ENCODE measurements around the gene SYK. TPM values are rescaled to one million over a fixed set of nuclear protein-coding genes. Genes with fewer than 3 reads are reported as not detected.
"Not testable (repeated sequence)": the region's sequence is repeated elsewhere in the genome, so short reads cannot be mapped to it uniquely, and the experiment has no call there.

SYK gene
- total RNA-seq, 2 donors from 2014 or later: 25.8 to 53.0 TPM

GRCh38 chr9:90818279-90818678, 16.7 kb downstream of the SYK start:
- no peak overlapping the region for H3K4me3 Mint-ChIP-seq
- H3K36me3 Mint-ChIP-seq: peaks cover 19% of the 10 kb centered on the region
- H3K27ac Mint-ChIP-seq: no peak overlapping the region
- ATAC-seq (no peak), DNase-seq (ENCODE audit: low spot score) (no peak)
- H3K4me1 Mint-ChIP-seq (ENCODE audit: low read depth in 2 of 2): peaks cover 28 to 50% of the 10 kb centered on the region in 2 donors
- H3K27me3 Mint-ChIP-seq: no peaks in the 10 kb centered on the region
- peaks cover 6% of the 10 kb centered on the region for H3K9me3 Mint-ChIP-seq

DNA sequence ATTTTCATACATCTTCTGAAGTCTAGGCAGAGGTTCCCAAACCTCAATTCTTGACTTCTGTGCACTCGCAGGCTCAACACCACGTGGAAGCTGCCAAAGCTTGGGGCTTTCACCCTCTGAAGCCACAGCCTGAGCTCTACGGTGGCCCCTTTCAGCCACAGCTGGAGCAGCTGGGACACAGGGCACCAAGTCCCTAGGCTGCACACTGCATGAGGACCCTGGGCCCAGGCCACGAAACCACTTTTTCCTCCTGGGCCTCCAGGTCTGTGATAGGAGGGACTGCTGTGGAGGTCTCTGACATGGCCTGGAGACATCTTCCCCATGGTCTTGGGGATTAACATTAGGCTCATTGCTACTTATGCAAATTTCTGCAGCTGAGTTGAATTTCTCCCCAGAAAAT, 18.8 kb downstream of the SYK start:
- H3K9me3 Mint-ChIP-seq; H3K27me3 Mint-ChIP-seq; ATAC-seq; H3K4me3 Mint-ChIP-seq; H3K27ac Mint-ChIP-seq; DNase-seq (ENCODE audit: low spot score): not testable (repeated sequence)
- Mint-ChIP-seq H3K4me1 (ENCODE audit: low read depth in 2 of 2) (peaks cover 25 to 40% of the 10 kb centered on the region in 2 donors), H3K36me3 (peaks cover 21% of the 10 kb centered on the region)

DNA sequence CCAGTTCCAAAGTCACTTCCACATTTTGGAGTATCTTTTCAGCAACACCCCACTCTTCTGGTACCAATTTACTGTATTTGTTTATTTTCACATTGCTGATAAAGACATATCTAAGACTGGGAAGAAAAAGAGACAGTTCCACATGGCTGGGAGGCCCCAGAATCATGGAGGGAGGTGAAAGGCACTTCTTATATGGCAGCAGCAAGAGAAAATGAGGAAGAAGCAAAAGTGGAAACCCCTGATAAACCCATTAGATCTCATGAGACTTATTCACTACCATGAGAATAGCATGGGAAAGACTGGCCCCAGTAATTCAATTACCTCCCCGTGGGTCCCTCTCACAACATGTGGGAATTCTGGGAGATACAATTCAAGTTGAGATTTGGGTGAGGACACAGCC, 19.6 kb downstream of the SYK start:
- not testable (repeated sequence) for H3K9me3 Mint-ChIP-seq; DNase-seq (ENCODE audit: low spot score); H3K4me3 Mint-ChIP-seq; H3K27ac Mint-ChIP-seq; H3K27me3 Mint-ChIP-seq; ATAC-seq
- peaks cover 23 to 37% of the 10 kb centered on the region in 2 donors for H3K4me1 Mint-ChIP-seq (ENCODE audit: low read depth in 2 of 2)
- peaks cover 21% of the 10 kb centered on the region for H3K36me3 Mint-ChIP-seq

DNA sequence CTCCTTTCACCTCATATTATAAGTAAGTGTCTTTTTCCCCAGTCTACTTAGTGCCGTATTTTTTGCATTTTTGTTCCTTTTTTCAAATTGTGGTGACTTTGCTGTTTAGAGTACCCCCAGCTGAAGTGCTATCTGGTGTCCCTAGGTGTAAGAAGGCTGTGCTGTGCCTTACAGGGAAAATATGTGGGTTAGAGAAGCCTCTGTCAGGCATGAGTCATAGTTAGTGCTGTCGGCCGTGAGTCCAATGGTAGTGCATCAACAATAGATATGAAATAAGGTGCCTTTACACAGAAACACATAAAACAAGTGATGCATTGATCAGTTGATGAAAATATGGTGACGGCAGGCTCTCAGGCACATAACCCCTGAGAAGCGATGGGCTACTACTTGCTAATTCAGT, 20.1 kb downstream of the SYK start:
- Mint-ChIP-seq H3K36me3 (peaks cover 16% of the 10 kb centered on the region), H3K9me3 (peaks cover 7% of the 10 kb centered on the region), H3K27ac (no peak overlapping the region), H3K4me1 (ENCODE audit: low read depth in 2 of 2) (peaks cover 18 to 34% of the 10 kb centered on the region in 2 donors), H3K4me3 (no peak overlapping the region), H3K27me3 (no peaks in the 10 kb centered on the region)
- DNase-seq (ENCODE audit: low spot score): no peak
- ATAC-seq: no peak

DNA sequence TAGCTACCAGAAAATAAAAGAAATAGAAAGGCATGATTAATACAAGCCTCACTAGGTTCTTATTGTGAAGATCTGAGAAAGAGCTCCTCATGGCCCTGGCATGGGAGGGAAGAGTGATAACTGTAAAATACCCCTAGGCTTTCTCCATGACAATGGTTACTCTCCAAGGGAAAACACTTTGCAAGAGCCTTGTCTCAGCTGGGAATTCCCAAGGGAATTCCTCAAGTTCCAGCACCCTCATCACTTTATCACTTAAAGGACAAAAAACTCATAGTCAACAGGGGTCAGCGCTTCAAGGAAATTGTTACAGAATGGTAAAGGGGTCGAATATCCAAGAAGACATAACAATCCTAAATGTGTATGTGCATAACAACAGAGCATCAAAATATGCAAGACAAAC, 21.2 kb downstream of the SYK start:
- Mint-ChIP-seq H3K27ac (no peak overlapping the region), H3K9me3 (peaks cover 7% of the 10 kb centered on the region), H3K4me3 (no peak overlapping the region), H3K36me3 (peaks cover 10% of the 10 kb centered on the region), H3K4me1 (ENCODE audit: low read depth in 2 of 2) (peaks cover 17 to 39% of the 10 kb centered on the region in 2 donors), H3K27me3 (no peaks in the 10 kb centered on the region)
- no peak for DNase-seq (ENCODE audit: low spot score)
- no peak for ATAC-seq

- Mint-ChIP-seq H3K27ac (no peak overlapping the region), H3K9me3 (peaks cover 4% of the 10 kb centered on the region), H3K36me3 (peaks cover 10% of the 10 kb centered on the region), H3K27me3 (no peaks in the 10 kb centered on the region), H3K4me1 (ENCODE audit: low read depth in 2 of 2) (peaks cover 17 to 33% of the 10 kb centered on the region in 2 donors), H3K4me3 (no peak overlapping the region)
- DNase-seq (ENCODE audit: low spot score): no peak
- ATAC-seq: no peak
These were observed 24.0 kb downstream of the SYK start for GRCh38 chr9:90825586-90825985.

- Mint-ChIP-seq H3K27ac (no peak overlapping the region), H3K36me3 (peaks cover 10% of the 10 kb centered on the region), H3K27me3 (no peaks in the 10 kb centered on the region), H3K9me3 (peaks cover 4% of the 10 kb centered on the region), H3K4me1 (ENCODE audit: low read depth in 2 of 2) (peaks cover 17 to 34% of the 10 kb centered on the region in 2 donors), H3K4me3 (no peak overlapping the region)
- ATAC-seq (no peak), DNase-seq (ENCODE audit: low spot score) (no peak)
These were observed 24.9 kb downstream of the SYK start for GRCh38 chr9:90826326-90827020.

GRCh38 chr9:90827181-90827871, 25.7 kb downstream of the SYK start:
- no peaks in the 10 kb centered on the region for H3K27me3 Mint-ChIP-seq
- H3K36me3 Mint-ChIP-seq: peaks cover 10% of the 10 kb centered on the region
- H3K9me3 Mint-ChIP-seq: peaks cover 4% of the 10 kb centered on the region
- H3K27ac Mint-ChIP-seq: no peak overlapping the region
- no peak overlapping the region for H3K4me3 Mint-ChIP-seq
- DNase-seq (ENCODE audit: low spot score) (no peak), ATAC-seq (no peak)
- peaks cover 13 to 30% of the 10 kb centered on the region in 2 donors for H3K4me1 Mint-ChIP-seq (ENCODE audit: low read depth in 2 of 2)

GRCh38 chr9:90830051-90830450, 28.4 kb downstream of the SYK start:
- Mint-ChIP-seq H3K9me3 (peaks cover 4% of the 10 kb centered on the region), H3K4me1 (ENCODE audit: low read depth in 2 of 2) (peaks cover 9 to 36% of the 10 kb centered on the region in 2 donors), H3K4me3 (no peak overlapping the region), H3K36me3 (no peaks in the 10 kb centered on the region), H3K27ac (no peak overlapping the region), H3K27me3 (no peaks in the 10 kb centered on the region)
- DNase-seq (ENCODE audit: low spot score) (no peak), ATAC-seq (no peak)

DNA sequence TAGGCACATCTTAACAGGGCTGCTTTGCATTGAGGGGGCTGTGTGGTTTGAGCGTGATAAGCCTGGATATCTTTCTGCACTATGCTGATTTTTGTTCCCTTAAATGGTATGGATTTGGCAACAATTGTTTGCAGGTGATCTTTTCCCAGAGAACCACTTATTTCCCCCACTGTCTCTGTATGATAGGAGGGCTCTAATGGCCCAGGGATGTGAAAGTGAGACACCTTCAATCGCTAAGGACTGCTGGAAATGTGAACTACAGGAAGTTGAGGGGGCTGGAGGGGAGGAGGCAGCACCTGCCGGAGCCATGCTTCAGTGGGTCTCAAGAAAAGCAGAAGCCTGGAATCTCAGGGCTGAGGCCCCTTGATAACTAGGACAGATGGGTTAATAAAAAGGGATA, 29.4 kb downstream of the SYK start:
- H3K36me3 Mint-ChIP-seq: no peaks in the 10 kb centered on the region
- H3K4me1 Mint-ChIP-seq (ENCODE audit: low read depth in 2 of 2): peaks cover 6 to 34% of the 10 kb centered on the region in 2 donors
- no peak for ATAC-seq

DNA sequence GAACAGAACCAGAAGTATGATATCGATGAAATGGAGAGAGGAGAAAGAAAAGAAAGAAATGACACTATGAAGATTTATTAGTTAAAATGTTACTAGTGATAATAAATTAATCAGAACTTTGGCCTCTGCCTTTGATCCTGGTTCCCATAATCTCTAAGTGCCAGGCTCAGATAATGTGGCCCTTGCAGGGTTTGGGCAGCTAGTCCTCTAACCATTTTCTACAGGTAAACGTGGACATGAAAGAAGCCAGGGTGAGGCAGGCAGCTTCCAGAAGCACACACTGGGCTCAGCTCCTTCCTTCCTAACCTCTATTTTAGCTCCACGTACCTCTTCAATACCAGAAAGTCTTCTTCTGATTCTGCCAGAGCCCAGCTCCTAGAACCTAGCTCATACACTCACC, 30.6 kb downstream of the SYK start:
- Mint-ChIP-seq H3K36me3 (no peaks in the 10 kb centered on the region), H3K27me3 (no peaks in the 10 kb centered on the region), H3K27ac (no peak overlapping the region), H3K9me3 (no peaks in the 10 kb centered on the region), H3K4me3 (no peak overlapping the region), H3K4me1 (ENCODE audit: low read depth in 2 of 2) (peaks cover 15 to 33% of the 10 kb centered on the region in 2 donors)
- no peak for DNase-seq (ENCODE audit: low spot score)
- ATAC-seq: no peak

More for the DNA sequence above, 29.4 kb downstream of the SYK start:
- no peak for DNase-seq (ENCODE audit: low spot score)
- H3K4me3 Mint-ChIP-seq: no peak overlapping the region
- H3K9me3 Mint-ChIP-seq: no peaks in the 10 kb centered on the region
- H3K27me3 Mint-ChIP-seq: no peaks in the 10 kb centered on the region
- H3K27ac Mint-ChIP-seq: peak overlapping the region in 1 of 2 donors; percentile 22

DNA sequence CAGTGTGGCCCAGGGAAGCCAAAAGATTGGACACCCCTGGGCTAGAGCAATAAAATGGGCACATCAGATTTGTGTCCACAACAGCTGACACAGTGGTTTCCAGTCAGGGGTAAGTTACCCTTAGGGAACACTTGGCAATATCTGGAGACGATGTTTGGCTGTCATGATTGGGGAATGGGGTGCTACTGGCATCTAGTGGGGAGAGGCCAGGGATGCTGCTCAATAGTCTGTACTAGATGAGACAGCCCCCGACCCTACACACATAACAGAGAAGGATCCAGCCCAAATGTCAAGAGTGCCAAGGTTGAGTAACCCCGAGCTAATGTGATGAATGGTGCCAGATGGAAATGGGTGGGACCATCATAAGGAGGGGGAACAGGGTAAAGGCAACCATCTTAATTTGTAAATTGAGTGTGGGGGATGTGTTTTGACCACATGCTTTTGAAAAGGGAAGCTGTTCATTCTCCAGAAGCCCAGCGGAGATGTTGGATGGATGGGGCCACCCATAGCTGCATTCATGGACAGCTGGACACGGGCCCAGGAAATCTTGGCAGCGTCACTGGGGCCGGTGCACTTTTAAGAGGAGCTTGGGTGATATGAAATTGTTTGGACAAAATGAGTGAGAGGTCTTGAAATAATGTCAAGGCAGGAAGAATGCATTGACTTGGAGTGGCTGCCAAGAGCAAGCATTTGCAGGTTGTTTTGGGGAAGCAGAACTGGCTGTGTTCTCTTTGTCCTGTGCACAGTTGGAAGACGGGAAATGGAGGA, 33.4 kb downstream of the SYK start:
- ATAC-seq (peak in 1 of 2 donors; percentile 38), DNase-seq (ENCODE audit: low spot score) (no peak)
- peak overlapping the region; percentile 3 to 17 for H3K27ac Mint-ChIP-seq
- no peak overlapping the region for H3K4me3 Mint-ChIP-seq
- H3K27me3 Mint-ChIP-seq: no peaks in the 10 kb centered on the region
- no peaks in the 10 kb centered on the region for H3K9me3 Mint-ChIP-seq
- H3K4me1 Mint-ChIP-seq (ENCODE audit: low read depth in 2 of 2): peaks cover 31 to 37% of the 10 kb centered on the region in 2 donors
- H3K36me3 Mint-ChIP-seq: no peaks in the 10 kb centered on the region

DNA sequence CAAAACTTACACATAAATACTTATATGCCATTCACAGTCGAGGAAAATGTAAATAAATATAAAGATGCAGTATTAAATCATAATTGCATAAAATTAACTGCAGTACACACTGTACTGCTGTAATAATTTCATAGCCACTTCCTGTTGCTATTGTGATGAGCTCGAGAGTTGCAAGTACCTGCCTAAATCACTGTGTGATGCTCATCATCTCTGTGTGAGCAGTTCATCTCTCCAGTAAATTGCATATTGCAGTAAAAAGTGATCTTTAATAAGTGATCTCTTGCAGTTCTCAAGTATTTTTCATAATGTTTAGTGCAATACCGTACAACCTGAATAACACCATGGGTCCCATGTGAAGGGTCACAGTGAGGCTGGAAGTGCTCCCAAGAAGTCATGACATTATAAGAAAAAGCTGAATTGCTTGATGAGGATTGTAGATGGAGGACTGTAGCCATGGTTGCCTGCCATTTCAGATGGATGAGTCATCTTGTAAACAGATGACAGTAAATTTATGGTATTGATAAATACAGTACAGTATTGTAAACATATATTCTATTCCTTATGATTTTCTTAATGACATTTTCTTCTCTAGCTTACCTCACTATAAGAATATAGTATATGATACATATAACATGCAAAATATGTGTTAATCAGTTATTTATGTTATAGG, 34.9 kb downstream of the SYK start:
- Mint-ChIP-seq H3K36me3 (no peaks in the 10 kb centered on the region), H3K4me3 (no peak overlapping the region), H3K27ac (no peak overlapping the region), H3K27me3 (no peaks in the 10 kb centered on the region), H3K4me1 (ENCODE audit: low read depth in 2 of 2) (peaks cover 32 to 34% of the 10 kb centered on the region in 2 donors), H3K9me3 (no peaks in the 10 kb centered on the region)
- ATAC-seq (no peak), DNase-seq (ENCODE audit: low spot score) (no peak)
